HG03060 (cell line): ENCODE data around the gene NELFB.

Experiments
- ATAC-seq: cut with Tn5 transposase; IDR thresholded peaks from one replicate; pipeline ENCODE4 v1.9.1; 2021; ENCODE audit warnings: low read depth, moderate number of reproducible peaks; ENCODE audit not compliant: unreplicated experiment

Gene NELFB

GRCh38 chr9:137266162-137266527 lies 11.0 kb downstream of the NELFB start:
- ATAC-seq: no peak

- no peak for ATAC-seq
These were observed 11.7 kb downstream of the NELFB start for GRCh38 chr9:137266585-137267453.

GRCh38 chr9:137267933-137268355 lies 12.8 kb downstream of the NELFB start:
- no peak for ATAC-seq

- ATAC-seq: no peak
These were observed 13.5 kb downstream of the NELFB start for GRCh38 chr9:137268538-137269201.

- ATAC-seq: no peak
These were observed 14.2 kb downstream of the NELFB start for GRCh38 chr9:137269231-137269772.

GRCh38 chr9:137270929-137271695 lies 16.0 kb downstream of the NELFB start:
- no peak for ATAC-seq

GRCh38 chr9:137271696-137272076 lies 16.6 kb downstream of the NELFB start:
- ATAC-seq: no peak

- no peak for ATAC-seq
These were observed 17.3 kb downstream of the NELFB start for GRCh38 chr9:137272241-137273094.

GRCh38 chr9:137273095-137273490 lies 18.0 kb downstream of the NELFB start:
- no peak for ATAC-seq

- ATAC-seq: no peak
These were observed 18.6 kb downstream of the NELFB start for GRCh38 chr9:137273611-137274320.

- ATAC-seq: no peak
These were observed 20.1 kb downstream of the NELFB start for GRCh38 chr9:137275203-137275587.

GRCh38 chr9:137275588-137276472 lies 20.7 kb downstream of the NELFB start:
- no peak for ATAC-seq

GRCh38 chr9:137276473-137277328 lies 21.6 kb downstream of the NELFB start:
- ATAC-seq: no peak

GRCh38 chr9:137277329-137278041 lies 22.4 kb downstream of the NELFB start, which contains the start of gene TOR4A:
TOR4A (plus strand) TSS chr9:137277726; CDS start chr9:137278690, 964 bp downstream.
- ATAC-seq: no peak

GRCh38 chr9:137278061-137278701 lies 23.1 kb downstream of the NELFB start:
- no peak for ATAC-seq
